GM23248 (cell line): ENCODE data around the gene DLD. TPM values are rescaled to one million over a fixed set of nuclear protein-coding genes. Genes with fewer than 3 reads are reported as not detected.
A peak's percentile ranks its signal among the peaks of the same experiment; 100 is the strongest.

Experiments
- DNase-seq: peaks from one replicate; pipeline ENCODE4 v3.0.0-alpha.2; 2015
- H2AFZ ChIP-seq: fragments of 200-600 bp; sonication (generic); 2 replicates; pipeline ENCODE4 v1.6.1; 2016; ENCODE audit warnings: antibody characterized with exemption
- H3F3A ChIP-seq: fragments of 200-600 bp; sonication (generic); 2 replicates; pipeline ENCODE4 v1.6.1; 2016; ENCODE audit warnings: mild to moderate bottlenecking, antibody characterized with exemption, mixed run types; ENCODE audit not compliant: insufficient read depth
- H3K27ac ChIP-seq: fragments of 200-600 bp; sonication (generic); 2 replicates; pipeline ENCODE4 v1.5.1; 2016; ENCODE audit warnings: mild to moderate bottlenecking
- H3K27me3 ChIP-seq: fragments of 200-600 bp; sonication (generic); replicated peaks from 2 replicates; pipeline ENCODE4 v1.6.1; 2016; ENCODE audit warnings: mild to moderate bottlenecking; ENCODE audit not compliant: insufficient read depth
- H3K36me3 ChIP-seq: fragments of 200-600 bp; sonication (generic); 2 replicates; pipeline ENCODE4 v1.6.1; 2016; ENCODE audit warnings: low read depth, mild to moderate bottlenecking
- H3K4me1 ChIP-seq: fragments of 200-600 bp; sonication (generic); 2 replicates; pipeline ENCODE4 v1.6.1; 2016; ENCODE audit warnings: mild to moderate bottlenecking; ENCODE audit not compliant: insufficient read depth
- H3K4me2 ChIP-seq: fragments of 200-600 bp; sonication (generic); one replicate; pipeline ENCODE4 v1.6.1; 2016; ENCODE audit warnings: mild to moderate bottlenecking; ENCODE audit not compliant: unreplicated experiment
- H3K4me3 ChIP-seq: fragments of 200-600 bp; sonication (generic); 2 replicates; pipeline ENCODE4 v1.5.1; 2016; ENCODE audit warnings: mild to moderate bottlenecking
- H3K79me2 ChIP-seq: fragments of 200-600 bp; sonication (generic); 2 replicates; pipeline ENCODE4 v1.6.1; 2016; ENCODE audit warnings: mild to moderate bottlenecking; ENCODE audit not compliant: insufficient read depth
- H3K9ac ChIP-seq: fragments of 200-600 bp; sonication (generic); 2 replicates; pipeline ENCODE4 v1.6.1; 2016; ENCODE audit warnings: mild to moderate bottlenecking
- H3K9me2 ChIP-seq: fragments of 200-600 bp; sonication (generic); 2 replicates; pipeline ENCODE4 v1.6.1; 2016; ENCODE audit warnings: mixed run types, mild to moderate bottlenecking, moderate library complexity; ENCODE audit not compliant: insufficient read depth
- H3K9me3 ChIP-seq: fragments of 200-600 bp; sonication (generic); one replicate; pipeline ENCODE4 v1.6.1; 2017; ENCODE audit warnings: low read depth
- H4K20me1 ChIP-seq: fragments of 200-600 bp; sonication (generic); 2 replicates; pipeline ENCODE4 v1.6.0; 2016; ENCODE audit not compliant: insufficient read depth
- EZH2 ChIP-seq: fragments of 200-600 bp; sonication (generic); IDR thresholded peaks from 2 replicates; pipeline ENCODE4 v1.6.1; 2018; ENCODE audit warnings: antibody characterized with exemption, mild to moderate bottlenecking; ENCODE audit not compliant: insufficient read depth, poor library complexity, severe bottlenecking
- EZH2phosphoT487 ChIP-seq: fragments of 200-600 bp; sonication (generic); IDR thresholded peaks from 2 replicates; pipeline ENCODE4 v1.6.1; 2018; ENCODE audit warnings: antibody characterized with exemption, moderate library complexity, mild to moderate bottlenecking, low read depth; ENCODE audit not compliant: insufficient read depth
- WGBS, 2 experiments: methylation state at CpG; one replicate each; pipeline ENCODE4 v1.1.6; 2015 to 2017; ENCODE audit warnings: low lambda C conversion rate in 2 of 2, low coverage in 1 of 2; ENCODE audit errors: missing lambda C conversion rate in 2 of 2; 5-methylcytosine and 5-hydroxymethylcytosine counted together
- in situ Hi-C: fragments of 300-500 bp; cut with MboI; formaldehyde crosslinking; loops from 2 replicates; pipeline ENCODE4 v1.15.0; 2020
- polyA plus RNA-seq: library from polyadenylated mRNA; unstranded; fragments of >200 nt; fragmentation: Nextera tagmentation; extraction: Ambion mirVana; gene quantifications from 2 replicates; pipeline ENCODE4 v1.2.1, GENCODE V29; 2016
- total RNA-seq: library from RNA; depleted of rRNA; stranded (reverse); fragments of >200 nt; shearing (Covaris generic); gene quantifications from 2 replicates; pipeline ENCODE4 v1.2.3, GENCODE V29; 2014

The DLD gene
- total and polyA plus RNA-seq, 2 experiments from 2014 or later, result 80.1 to 97.1 TPM

GRCh38 chr7:107946881-107947280, 55.9 kb downstream of the DLD start:
- H3K79me2 ChIP-seq, result 0 out of 2 replicates have a peak, but pooled peaks cover 6% of the 10 kb centered on the region
- H3F3A ChIP-seq, result peaks cover 70% of the 10 kb centered on the region
- no peaks in the 10 kb centered on the region for H3K27me3 ChIP-seq
- peaks cover 48% of the 10 kb centered on the region for H3K4me1 ChIP-seq
- H3K9ac ChIP-seq, result no peak overlapping the region
- 73% methylated on average over 6 of the region's 6 CpGs for WGBS, 2 experiments
- H4K20me1 ChIP-seq, result no peaks in the 10 kb centered on the region
- TF ChIP-seq EZH2 (no peak), EZH2phosphoT487 (no peak)
- peak; percentile 56 for DNase-seq
- H3K4me3 ChIP-seq, result peak overlapping the region; percentile 6; the same call in 1 of the 2 replicates
- no peak overlapping the region for H2AFZ ChIP-seq
- no peaks in the 10 kb centered on the region for H3K9me2 ChIP-seq
- H3K27ac ChIP-seq, result peak overlapping the region; percentile 62
- no peaks in the 10 kb centered on the region for H3K9me3 ChIP-seq
- in situ Hi-C loops, result no loop called here
- peak overlapping the region; percentile 69 for H3K4me2 ChIP-seq
- H3K36me3 ChIP-seq, result peaks cover 43% of the 10 kb centered on the region

DNA sequence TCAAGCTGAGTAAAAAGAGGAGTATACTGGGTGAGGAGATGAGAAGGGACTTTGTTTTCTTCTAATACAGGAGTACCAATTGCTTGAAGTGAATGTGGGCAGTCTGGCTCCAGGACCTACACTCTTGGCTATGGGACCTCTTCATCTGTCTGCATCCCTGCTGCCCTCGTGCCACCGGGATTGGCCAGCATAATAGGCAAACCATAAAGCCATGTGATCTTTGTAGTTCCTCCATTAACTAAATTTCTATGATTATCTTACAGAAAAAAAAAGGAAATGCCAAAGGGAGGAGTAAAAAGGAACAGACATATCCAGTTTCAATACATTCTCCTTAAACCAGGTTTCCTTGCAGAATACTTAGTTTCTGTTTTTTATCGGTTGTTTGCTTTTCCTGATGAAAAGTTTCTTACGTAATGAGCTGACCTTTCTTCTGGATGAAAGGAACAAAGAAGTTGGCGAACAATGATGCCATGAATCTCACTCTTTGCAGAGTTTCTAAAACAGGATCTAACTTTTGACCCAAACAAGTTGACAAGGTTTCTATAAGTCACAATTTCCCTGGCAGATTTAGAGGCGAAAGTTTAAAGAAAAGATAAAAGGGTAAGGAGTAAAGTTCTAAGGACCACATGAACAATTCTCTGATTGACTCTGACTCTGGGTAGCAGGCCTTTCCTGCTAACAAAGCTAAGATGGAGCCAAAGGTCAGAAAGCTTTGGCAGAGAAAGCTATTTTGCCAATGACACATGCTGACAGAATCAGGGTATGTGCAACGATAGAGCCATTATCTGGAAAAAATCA, 57.9 kb downstream of the DLD start:
- Histone ChIP-seq H3K9me2 (no peaks in the 10 kb centered on the region), H3K79me2 (0 out of 2 replicates have a peak, but pooled peaks cover 6% of the 10 kb centered on the region), H2AFZ (no peak overlapping the region), H3F3A (peaks cover 73% of the 10 kb centered on the region), H3K4me3 (no peak overlapping the region), H3K27ac (peak overlapping the region; percentile 69), H3K9me3 (no peaks in the 10 kb centered on the region), H3K4me1 (peaks cover 58% of the 10 kb centered on the region), H4K20me1 (no peaks in the 10 kb centered on the region), H3K36me3 (peaks cover 36% of the 10 kb centered on the region), H3K9ac (no peak overlapping the region), H3K4me2 (peak overlapping the region; percentile 54), H3K27me3 (no peaks in the 10 kb centered on the region)
- peak; percentile 91 for DNase-seq
- WGBS, 2 experiments, result 63 to 65% methylated on average over 7 of the region's 7 CpGs
- TF ChIP-seq EZH2 (no peak), EZH2phosphoT487 (no peak)
- in situ Hi-C loops, result no loop called here

GRCh38 chr7:107949443-107949935, 58.5 kb downstream of the DLD start:
- Histone ChIP-seq H3K4me1 (peaks cover 58% of the 10 kb centered on the region), H3K36me3 (peaks cover 32% of the 10 kb centered on the region; the same call in 1 of the 2 replicates), H3K27me3 (no peaks in the 10 kb centered on the region), H3K9me2 (no peaks in the 10 kb centered on the region), H3K79me2 (0 out of 2 replicates have a peak, but pooled peaks cover 6% of the 10 kb centered on the region), H3K4me3 (no peak overlapping the region), H3K27ac (peak overlapping the region; percentile 69), H3K4me2 (peak overlapping the region; percentile 54), H2AFZ (no peak overlapping the region), H4K20me1 (no peaks in the 10 kb centered on the region), H3F3A (peaks cover 75% of the 10 kb centered on the region), H3K9ac (no peak overlapping the region), H3K9me3 (no peaks in the 10 kb centered on the region)
- in situ Hi-C loops, result no loop called here
- TF ChIP-seq EZH2phosphoT487 (no peak), EZH2 (no peak)
- WGBS, 2 experiments, result 89 to 91% methylated on average over 1 of the region's 1 CpG
- no peak for DNase-seq

- no peak overlapping the region for H3K4me2 ChIP-seq
- peaks cover 68% of the 10 kb centered on the region for H3F3A ChIP-seq
- no peak for TF ChIP-seq EZH2
- TF ChIP-seq EZH2phosphoT487, result no peak
- no peak overlapping the region for H3K27ac ChIP-seq
- H3K9me3 ChIP-seq, result no peaks in the 10 kb centered on the region
- 97% methylated on average over 14 of the region's 14 CpGs for WGBS, 2 experiments
- no peaks in the 10 kb centered on the region for H3K27me3 ChIP-seq
- no peaks in the 10 kb centered on the region for H4K20me1 ChIP-seq
- H3K36me3 ChIP-seq, result peaks cover 35% of the 10 kb centered on the region
- no peak overlapping the region for H3K4me3 ChIP-seq
- H3K4me1 ChIP-seq, result peaks cover 51% of the 10 kb centered on the region
- no peaks in the 10 kb centered on the region for H3K9me2 ChIP-seq
- in situ Hi-C loops, result no loop called here
- H3K9ac ChIP-seq, result no peak overlapping the region
- DNase-seq, result no peak
- no peaks in the 10 kb centered on the region for H3K79me2 ChIP-seq
- no peak overlapping the region for H2AFZ ChIP-seq
Measured at GRCh38 chr7:107951172-107951787, 60.3 kb downstream of the DLD start.
